NK-92 treated with Interleukin-12 subunit alpha and Interleukin-12 subunit beta, amount 100 ng/mL, for 24 hours (cell line): Measurements from ENCODE around the gene C19orf38.

Experiments
- DNase-seq: peaks from one replicate; lab custom pipeline; 2025; lab: John Stamatoyannopoulos, UW

C19orf38 gene

DNA sequence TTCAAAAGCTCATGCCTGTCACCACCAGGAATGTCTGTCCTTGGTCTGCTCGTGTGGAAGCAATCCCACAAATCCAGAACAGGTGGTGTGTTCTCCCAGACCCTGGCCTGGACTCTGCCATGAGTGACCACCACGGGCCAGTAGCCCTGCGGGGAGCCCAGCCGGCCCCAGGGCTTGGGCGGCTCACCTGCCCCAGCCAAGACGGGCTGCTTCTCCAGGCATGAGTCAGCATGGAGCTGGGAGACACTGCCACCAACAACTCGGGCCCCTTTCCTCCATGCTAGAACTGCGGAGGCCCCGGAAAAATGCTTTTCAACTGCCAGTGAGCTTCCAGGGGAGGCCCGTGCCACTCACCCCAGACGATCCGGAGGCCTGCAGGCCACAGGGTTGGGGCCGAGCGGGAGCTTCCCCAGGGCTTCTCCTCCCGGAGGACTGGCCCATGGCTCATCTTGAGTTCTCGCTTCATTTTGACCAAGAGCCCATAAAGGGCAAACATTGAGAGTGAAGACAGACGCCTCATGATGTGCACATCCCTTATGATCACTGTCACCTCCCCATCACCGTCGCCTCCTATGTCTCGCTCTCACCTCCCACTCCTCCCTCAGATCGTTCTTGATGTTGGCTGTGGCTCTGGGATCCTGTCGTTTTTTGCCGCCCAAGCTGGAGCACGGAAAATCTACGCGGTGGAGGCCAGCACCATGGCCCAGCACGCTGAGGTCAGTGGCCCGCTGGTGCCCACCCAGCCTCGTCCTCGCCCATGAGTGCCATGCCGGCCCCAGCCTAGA, 63.6 kb downstream of the C19orf38 start:
- DNase-seq, result no peak

DNA sequence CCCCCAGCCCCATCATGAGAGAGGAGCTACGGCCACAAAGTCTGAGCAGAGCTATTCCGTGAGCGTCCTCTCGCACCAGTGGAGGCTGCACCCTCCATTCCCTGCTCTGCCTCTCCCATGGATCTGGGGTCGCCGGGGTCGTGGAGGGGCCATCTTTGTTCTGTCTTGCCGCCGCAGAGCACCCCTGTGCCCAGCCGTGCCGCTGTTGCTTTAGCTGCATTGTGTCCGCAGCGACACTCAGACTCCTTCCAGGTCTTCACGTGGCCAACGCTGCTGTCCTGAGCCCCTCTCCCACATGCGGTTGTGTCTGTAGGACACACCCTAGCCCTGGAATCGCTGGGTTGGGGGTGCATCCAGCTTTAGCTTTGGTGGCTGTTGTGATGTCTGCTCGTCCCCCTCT, 64.4 kb downstream of the C19orf38 start:
- DNase-seq, result no peak

DNA sequence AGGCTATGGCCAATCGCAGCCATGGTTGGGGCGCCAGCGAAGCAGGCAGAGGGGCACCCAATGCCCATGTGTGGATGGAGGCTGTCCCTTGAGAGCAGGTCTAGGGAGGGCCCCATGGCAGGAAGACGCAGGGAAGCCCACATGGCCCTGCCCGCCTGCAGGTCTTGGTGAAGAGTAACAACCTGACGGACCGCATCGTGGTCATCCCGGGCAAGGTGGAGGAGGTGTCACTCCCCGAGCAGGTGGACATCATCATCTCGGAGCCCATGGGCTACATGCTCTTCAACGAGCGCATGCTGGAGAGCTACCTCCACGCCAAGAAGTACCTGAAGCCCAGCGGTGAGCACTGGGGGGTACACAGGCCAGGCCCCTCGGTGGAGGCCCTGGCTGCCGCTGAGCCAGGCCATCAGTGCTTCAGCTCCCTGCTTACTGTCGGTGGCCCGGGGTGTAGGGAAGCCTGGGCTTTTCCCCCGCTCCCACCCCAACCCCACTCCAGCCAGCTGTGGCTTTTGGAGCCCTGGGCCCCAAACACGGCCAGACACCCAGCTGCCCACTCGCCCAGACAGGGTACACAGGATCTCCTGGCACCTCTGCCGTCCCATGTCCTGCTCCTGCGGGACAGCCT, 65.6 kb downstream of the C19orf38 start:
- no peak for DNase-seq

DNA sequence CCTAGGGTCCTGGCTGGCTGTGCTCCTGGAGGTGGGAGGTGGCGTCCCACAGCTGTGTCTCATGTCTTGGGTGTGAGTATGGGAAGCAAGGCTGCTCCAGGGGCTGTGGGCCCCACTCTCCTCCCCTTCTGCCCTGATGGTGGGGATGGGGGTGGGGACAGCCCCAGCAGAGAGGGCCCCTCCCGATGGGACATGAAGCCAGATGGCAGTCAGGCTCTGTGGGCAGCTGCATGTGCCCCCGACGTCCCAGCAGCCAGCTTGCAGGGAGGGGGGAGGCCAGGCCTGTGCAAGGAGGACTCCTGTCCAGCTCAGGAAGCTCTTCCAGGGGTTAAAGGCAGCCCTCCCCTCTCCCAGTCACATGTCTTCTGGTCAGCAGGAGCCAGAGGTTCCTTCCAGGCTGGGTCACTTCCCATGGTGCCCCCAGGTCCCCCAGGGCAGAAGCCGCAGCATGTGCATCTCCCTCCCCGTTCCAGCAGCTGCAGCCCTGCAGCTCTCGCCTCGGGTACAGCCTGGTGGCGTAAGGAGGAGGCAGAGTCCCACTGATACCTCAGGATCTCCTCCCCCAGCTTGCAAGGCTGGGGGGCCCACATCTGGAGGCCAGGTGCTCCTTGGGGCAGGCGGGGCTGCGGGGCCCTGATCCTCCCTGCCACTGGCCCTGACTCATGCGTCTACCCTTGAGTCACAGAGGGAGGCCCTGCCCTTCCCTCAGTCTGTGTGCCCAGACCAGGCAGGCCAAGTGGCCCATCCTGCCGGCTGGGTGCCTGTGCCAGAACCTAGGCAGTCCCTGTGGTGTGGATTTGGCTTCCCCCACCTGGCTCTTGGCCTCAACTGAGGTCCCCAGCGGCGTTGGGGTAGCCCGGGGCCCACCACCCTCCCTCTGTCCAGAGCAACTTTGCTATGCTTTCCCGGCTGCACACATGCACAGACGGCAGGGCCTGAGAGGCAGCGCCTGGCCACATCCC, 67.2 kb downstream of the C19orf38 start:
- no peak for DNase-seq

DNA sequence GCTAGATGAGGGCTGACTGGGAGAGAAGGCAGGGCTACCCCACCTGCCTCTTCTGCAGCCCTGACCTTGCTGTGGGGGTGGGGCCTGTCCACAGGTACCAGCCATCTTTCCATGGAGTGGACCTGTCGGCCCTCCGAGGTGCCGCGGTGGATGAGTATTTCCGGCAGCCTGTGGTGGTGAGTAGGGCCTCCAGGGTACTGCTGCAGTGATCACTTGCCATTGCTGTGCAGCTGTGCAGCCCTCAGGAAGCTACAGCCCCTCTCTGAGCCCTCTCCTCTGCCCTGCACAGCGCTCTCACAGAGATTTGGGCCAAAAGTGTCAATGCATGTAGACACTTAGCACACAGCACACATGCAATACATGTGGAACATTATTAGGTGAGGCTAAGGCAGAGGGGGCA, 68.4 kb downstream of the C19orf38 start:
- DNase-seq, result no peak

DNA sequence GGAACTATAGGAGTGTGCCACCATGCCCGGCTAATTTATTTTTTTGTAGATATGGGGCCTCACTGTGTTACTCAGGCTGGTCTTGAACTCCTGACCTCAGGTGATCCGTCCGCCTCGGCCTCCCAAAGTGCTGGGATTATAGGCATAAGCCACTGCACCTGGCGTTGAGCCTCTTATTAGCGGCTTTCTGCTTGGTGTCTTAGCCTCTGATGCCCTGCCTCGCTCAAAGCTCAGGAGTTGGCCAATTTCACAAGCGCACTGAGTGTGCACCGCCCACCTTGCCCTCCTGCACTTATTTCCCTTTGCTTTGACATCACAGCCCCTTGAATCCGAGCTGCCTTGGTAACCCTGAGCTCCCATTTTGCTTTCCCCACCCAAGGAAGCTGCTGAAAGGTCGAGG, 70.1 kb downstream of the C19orf38 start:
- DNase-seq, result no peak
